ENCODE results near the gene TMEM258.

Gene TMEM258

DNA sequence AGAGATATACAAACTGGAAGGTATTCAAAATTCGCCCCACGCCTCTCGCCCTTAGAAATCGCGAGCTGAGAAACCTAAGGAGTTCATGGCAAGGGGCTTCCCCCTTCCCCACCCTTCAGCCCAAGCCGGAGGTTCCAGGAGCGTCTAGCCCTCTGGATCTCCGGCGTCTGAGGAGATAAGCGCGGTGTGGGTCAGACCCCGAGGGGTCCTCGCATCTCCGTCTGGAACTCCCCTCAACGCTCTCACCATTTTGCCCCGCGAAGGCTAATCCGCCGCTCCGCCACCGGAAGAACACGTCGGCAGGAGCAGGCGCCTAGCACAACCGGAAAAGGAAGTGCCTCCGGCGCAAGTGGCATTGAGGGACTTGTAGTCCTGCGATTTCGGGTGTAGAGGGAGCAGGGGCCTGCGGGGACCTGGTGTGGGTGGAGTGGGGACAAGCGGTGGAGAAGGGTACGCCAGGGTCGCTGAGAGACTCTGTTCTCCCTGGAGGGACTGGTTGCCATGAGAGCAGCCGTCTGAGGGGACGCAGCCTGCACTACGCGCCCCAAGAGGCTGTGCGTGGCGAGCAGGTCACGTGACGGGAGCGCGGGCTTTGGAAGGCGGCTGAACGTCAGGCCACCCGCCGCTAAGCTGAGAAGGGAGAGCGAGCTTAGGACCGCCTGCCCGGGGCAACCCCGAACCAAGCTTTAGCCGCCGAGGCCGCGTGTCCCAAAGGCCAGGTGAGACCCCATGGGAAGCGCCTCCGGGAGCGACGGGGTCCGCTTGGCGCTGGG, at the start of gene TMEM258, which contains the start of gene FEN1:
TMEM258 (minus strand) TSS at position 290 of the 773 bp plus-strand sequence; CDS start at position 249, 41 bp downstream.
FEN1 (plus strand) TSS at position 602 of the 773 bp plus-strand sequence. CDS start 2,451 bp downstream, outside the sequence.
- peak within 1 kb of the TSS; percentile 99 for H3K4me3 ChIP-seq (ENCODE audit: low read length)
- H3K4me1 ChIP-seq (ENCODE audit: insufficient read depth, low read length): peaks cover 20% of the 10 kb centered on the region
- H3K27me3 ChIP-seq (ENCODE audit: insufficient read depth, low read length): no peaks in the 10 kb centered on the region
- H3K9me3 ChIP-seq (ENCODE audit: low read length): no peaks in the 10 kb centered on the region
- H3K36me3 ChIP-seq (ENCODE audit: insufficient read depth, low read length): peaks cover 52% of the 10 kb centered on the region
- peak within 1 kb of the TSS; percentile 36 for H2AFZ ChIP-seq (ENCODE audit: low read depth, low read length)

DNA sequence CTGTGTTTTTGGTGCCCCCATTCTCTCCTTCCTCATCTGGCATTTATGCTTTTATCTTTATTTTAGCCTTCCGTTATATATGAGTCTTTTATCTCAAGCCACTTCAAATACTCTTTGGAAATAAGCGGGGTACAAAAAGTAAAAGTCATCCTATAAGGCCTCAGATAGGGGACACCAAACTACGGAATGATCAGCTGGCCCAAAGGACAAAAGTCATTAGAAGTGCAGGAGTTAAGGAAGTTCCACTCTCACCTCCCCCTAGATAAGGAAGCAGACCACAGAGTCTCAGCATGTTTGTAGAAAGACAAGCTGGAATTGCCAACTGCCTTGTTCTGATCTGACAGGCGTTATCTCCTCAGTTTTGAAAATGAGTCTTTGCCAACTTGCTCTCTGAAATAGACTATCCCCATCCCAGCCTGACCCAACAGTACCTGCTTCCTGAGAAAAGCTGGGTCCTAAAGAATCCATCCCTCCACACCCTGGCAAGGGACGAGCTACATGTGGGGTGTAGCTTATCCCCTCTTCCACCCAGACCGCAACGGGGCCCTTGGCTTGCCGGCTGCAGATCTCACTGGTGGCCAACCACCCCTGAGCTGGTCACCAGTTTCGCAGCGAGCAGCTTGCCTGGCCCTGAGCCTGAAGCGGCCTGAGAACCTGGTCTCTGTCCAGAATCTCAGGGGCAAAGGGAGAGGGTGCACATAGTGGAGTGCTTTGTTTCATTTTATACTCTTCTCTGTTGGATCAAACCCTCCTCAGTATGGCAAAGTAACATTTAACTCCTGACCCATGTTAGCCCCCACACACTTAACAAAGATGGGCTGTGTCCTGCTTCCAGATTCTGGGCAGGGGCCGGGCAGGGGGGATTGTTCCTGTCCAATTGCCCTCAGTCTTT, 49.5 kb upstream of the TMEM258 start:
- Histone ChIP-seq H2AFZ (ENCODE audit: low read depth, low read length) (no peak overlapping the region), H3K4me3 (ENCODE audit: low read length) (no peak overlapping the region), H3K36me3 (ENCODE audit: insufficient read depth, low read length) (peaks cover 87% of the 10 kb centered on the region), H3K27me3 (ENCODE audit: insufficient read depth, low read length) (no peaks in the 10 kb centered on the region), H3K4me1 (ENCODE audit: insufficient read depth, low read length) (no peaks in the 10 kb centered on the region), H3K9me3 (ENCODE audit: low read length) (no peaks in the 10 kb centered on the region)

GRCh38 chr11:61840371-61840770, 48.0 kb upstream of the TMEM258 start:
- Histone ChIP-seq H3K27me3 (ENCODE audit: insufficient read depth, low read length) (no peaks in the 10 kb centered on the region), H2AFZ (ENCODE audit: low read depth, low read length) (no peak overlapping the region), H3K4me1 (ENCODE audit: insufficient read depth, low read length) (no peaks in the 10 kb centered on the region), H3K36me3 (ENCODE audit: insufficient read depth, low read length) (peaks cover 85% of the 10 kb centered on the region), H3K4me3 (ENCODE audit: low read length) (no peak overlapping the region), H3K9me3 (ENCODE audit: low read length) (no peaks in the 10 kb centered on the region)

GRCh38 chr11:61839742-61840141, 47.3 kb upstream of the TMEM258 start:
- H3K9me3 ChIP-seq (ENCODE audit: low read length): no peaks in the 10 kb centered on the region
- no peak overlapping the region for H2AFZ ChIP-seq (ENCODE audit: low read depth, low read length)
- H3K36me3 ChIP-seq (ENCODE audit: insufficient read depth, low read length): peaks cover 80% of the 10 kb centered on the region
- no peaks in the 10 kb centered on the region for H3K27me3 ChIP-seq (ENCODE audit: insufficient read depth, low read length)
- H3K4me3 ChIP-seq (ENCODE audit: low read length): no peak overlapping the region
- peaks cover 3% of the 10 kb centered on the region for H3K4me1 ChIP-seq (ENCODE audit: insufficient read depth, low read length)

DNA sequence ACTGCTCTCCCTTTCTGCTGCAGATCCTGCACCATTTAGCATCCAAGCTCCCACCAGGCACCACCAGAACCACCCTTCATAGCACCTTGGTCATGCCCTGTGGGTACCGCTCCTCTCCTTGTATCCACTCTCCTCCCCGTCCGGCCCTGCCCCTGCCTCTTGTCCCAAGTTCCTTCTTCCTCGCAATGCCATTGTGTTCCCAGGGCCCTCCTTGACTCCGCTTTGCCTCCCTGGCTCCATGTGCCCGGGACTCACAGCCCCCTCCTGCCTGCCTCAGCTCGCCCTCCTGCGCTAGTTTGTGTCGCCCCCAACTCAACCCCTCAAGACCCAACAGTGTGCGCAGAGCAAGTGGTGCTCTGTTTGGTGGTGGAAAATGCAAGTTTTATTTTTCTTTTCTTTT, 46.5 kb upstream of the TMEM258 start:
- peaks cover 76% of the 10 kb centered on the region for H3K36me3 ChIP-seq (ENCODE audit: insufficient read depth, low read length)

GRCh38 chr11:61838501-61838900, 46.1 kb upstream of the TMEM258 start:
- H3K27me3 ChIP-seq (ENCODE audit: insufficient read depth, low read length): no peaks in the 10 kb centered on the region
- H3K36me3 ChIP-seq (ENCODE audit: insufficient read depth, low read length): peaks cover 79% of the 10 kb centered on the region
- H3K9me3 ChIP-seq (ENCODE audit: low read length): no peaks in the 10 kb centered on the region
- peaks cover 15% of the 10 kb centered on the region for H3K4me1 ChIP-seq (ENCODE audit: insufficient read depth, low read length)
- no peak overlapping the region for H2AFZ ChIP-seq (ENCODE audit: low read depth, low read length)
- no peak overlapping the region for H3K4me3 ChIP-seq (ENCODE audit: low read length)

More for the DNA sequence above, 46.5 kb upstream of the TMEM258 start:
- Histone ChIP-seq H3K4me1 (ENCODE audit: insufficient read depth, low read length) (peaks cover 11% of the 10 kb centered on the region), H3K4me3 (ENCODE audit: low read length) (no peak overlapping the region), H3K9me3 (ENCODE audit: low read length) (no peaks in the 10 kb centered on the region), H2AFZ (ENCODE audit: low read depth, low read length) (no peak overlapping the region), H3K27me3 (ENCODE audit: insufficient read depth, low read length) (no peaks in the 10 kb centered on the region)

GRCh38 chr11:61837411-61838005, 45.1 kb upstream of the TMEM258 start:
- Histone ChIP-seq H2AFZ (ENCODE audit: low read depth, low read length) (no peak overlapping the region), H3K4me3 (ENCODE audit: low read length) (no peak overlapping the region), H3K9me3 (ENCODE audit: low read length) (no peaks in the 10 kb centered on the region), H3K27me3 (ENCODE audit: insufficient read depth, low read length) (no peaks in the 10 kb centered on the region), H3K36me3 (ENCODE audit: insufficient read depth, low read length) (peaks cover 79% of the 10 kb centered on the region), H3K4me1 (ENCODE audit: insufficient read depth, low read length) (peaks cover 25% of the 10 kb centered on the region)

DNA sequence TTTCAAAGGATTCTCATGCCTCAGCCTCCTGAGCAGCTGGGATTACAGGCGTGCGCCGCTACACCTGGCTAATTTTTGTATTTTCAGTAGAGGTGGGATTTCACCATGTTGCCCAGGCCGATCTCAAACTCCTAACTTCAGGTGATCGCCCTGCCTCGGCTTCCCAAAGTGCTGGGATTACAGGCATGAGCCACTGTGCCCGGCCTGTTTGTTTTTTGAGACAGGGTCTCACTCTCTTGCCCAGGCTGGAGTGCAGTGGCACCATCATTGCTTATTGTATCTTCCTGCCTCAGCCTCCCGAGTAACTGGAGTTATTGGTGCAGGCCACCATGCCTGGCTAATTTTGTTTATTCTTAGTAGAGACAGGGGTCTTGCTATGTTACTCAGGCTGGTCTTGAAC, 43.8 kb upstream of the TMEM258 start:
- Histone ChIP-seq H3K4me3 (ENCODE audit: low read length) (no peak overlapping the region), H3K27me3 (ENCODE audit: insufficient read depth, low read length) (no peaks in the 10 kb centered on the region), H3K4me1 (ENCODE audit: insufficient read depth, low read length) (peaks cover 38% of the 10 kb centered on the region), H3K36me3 (ENCODE audit: insufficient read depth, low read length) (peaks cover 79% of the 10 kb centered on the region), H2AFZ (ENCODE audit: low read depth, low read length) (no peak overlapping the region), H3K9me3 (ENCODE audit: low read length) (no peaks in the 10 kb centered on the region)

DNA sequence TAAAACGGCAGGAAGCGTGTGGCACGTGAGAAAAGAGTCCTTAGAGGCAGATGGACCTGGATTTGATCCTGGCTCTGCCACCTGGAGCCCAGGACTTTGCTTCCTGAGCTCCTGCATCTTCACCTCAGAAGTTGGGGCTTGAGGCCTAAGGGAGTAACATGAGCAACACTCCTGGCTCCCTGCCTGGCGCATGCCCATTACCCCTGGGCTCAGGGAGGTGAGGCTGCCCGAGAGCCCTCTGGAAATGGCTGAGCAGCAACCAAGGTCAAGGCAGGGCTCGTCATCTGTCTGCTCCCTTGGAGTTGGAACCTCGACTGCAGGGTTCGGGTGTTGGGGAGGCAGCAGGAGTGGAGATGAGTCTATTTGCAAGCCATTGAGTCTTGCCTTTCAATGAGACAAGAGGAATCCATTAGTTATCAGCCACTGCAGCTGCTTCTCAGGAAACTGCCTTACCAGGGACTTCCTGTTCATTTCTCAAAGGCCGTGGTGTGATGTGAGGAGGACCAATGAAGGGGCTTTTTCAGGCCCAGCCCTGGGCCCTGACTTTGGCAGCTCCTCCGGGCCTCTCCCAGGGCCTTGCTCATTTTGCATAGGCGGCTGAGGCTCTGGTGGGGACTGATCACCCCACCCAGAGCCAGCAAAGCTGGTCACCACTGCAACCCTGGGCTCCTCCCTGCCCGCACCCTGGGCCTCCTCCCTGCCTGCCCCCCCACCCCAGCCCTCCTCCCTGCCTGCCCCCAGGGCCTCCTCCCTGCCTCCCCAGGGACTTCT, 42.1 kb upstream of the TMEM258 start:
- Histone ChIP-seq H3K36me3 (ENCODE audit: insufficient read depth, low read length) (peaks cover 64% of the 10 kb centered on the region), H3K4me1 (ENCODE audit: insufficient read depth, low read length) (peaks cover 55% of the 10 kb centered on the region), H3K27me3 (ENCODE audit: insufficient read depth, low read length) (no peaks in the 10 kb centered on the region), H2AFZ (ENCODE audit: low read depth, low read length) (no peak overlapping the region), H3K4me3 (ENCODE audit: low read length) (no peak overlapping the region), H3K9me3 (ENCODE audit: low read length) (no peaks in the 10 kb centered on the region)

GRCh38 chr11:61833926-61834277, 41.5 kb upstream of the TMEM258 start:
- peaks cover 55% of the 10 kb centered on the region for H3K4me1 ChIP-seq (ENCODE audit: insufficient read depth, low read length)
- no peak overlapping the region for H3K4me3 ChIP-seq (ENCODE audit: low read length)

GRCh38 chr11:61833471-61833870, 41.1 kb upstream of the TMEM258 start:
- H3K4me1 ChIP-seq (ENCODE audit: insufficient read depth, low read length): peaks cover 55% of the 10 kb centered on the region
- no peaks in the 10 kb centered on the region for H3K27me3 ChIP-seq (ENCODE audit: insufficient read depth, low read length)
- no peak overlapping the region for H2AFZ ChIP-seq (ENCODE audit: low read depth, low read length)
- no peaks in the 10 kb centered on the region for H3K9me3 ChIP-seq (ENCODE audit: low read length)
- H3K4me3 ChIP-seq (ENCODE audit: low read length): no peak overlapping the region
- H3K36me3 ChIP-seq (ENCODE audit: insufficient read depth, low read length): peaks cover 56% of the 10 kb centered on the region

More at GRCh38 chr11:61833926-61834277, 41.5 kb upstream of the TMEM258 start:
- H2AFZ ChIP-seq (ENCODE audit: low read depth, low read length): no peak overlapping the region
- H3K27me3 ChIP-seq (ENCODE audit: insufficient read depth, low read length): no peaks in the 10 kb centered on the region
- no peaks in the 10 kb centered on the region for H3K9me3 ChIP-seq (ENCODE audit: low read length)
- H3K36me3 ChIP-seq (ENCODE audit: insufficient read depth, low read length): peaks cover 60% of the 10 kb centered on the region

DNA sequence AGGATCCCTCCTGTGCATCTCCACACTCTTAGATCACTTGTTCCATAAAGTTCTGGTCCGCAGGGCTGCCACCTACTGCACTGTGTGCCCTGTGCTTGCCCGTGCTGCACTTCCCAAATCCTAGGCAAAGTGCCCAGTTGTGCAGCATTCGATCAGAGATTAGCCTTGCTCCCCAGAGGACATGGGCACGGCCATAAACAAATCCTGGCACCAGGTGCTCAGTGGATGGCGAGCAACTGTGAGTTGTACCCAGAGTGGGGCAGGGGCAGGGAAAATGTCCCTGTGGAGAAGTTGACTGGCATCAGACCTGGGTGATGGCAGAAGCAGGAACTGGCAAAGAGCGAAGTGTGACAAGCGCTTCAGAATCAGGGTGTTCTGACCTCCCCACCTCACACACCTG, 40.4 kb upstream of the TMEM258 start:
- H3K27me3 ChIP-seq (ENCODE audit: insufficient read depth, low read length): no peaks in the 10 kb centered on the region
- H2AFZ ChIP-seq (ENCODE audit: low read depth, low read length): no peak overlapping the region
- H3K4me3 ChIP-seq (ENCODE audit: low read length): no peak overlapping the region
- no peaks in the 10 kb centered on the region for H3K9me3 ChIP-seq (ENCODE audit: low read length)
- H3K36me3 ChIP-seq (ENCODE audit: insufficient read depth, low read length): peaks cover 48% of the 10 kb centered on the region
- peaks cover 55% of the 10 kb centered on the region for H3K4me1 ChIP-seq (ENCODE audit: insufficient read depth, low read length)

All from neuron (in vitro differentiated cells).